Thoracic aorta (tissue), 2 donors: ENCODE data around the gene TRIM14. TPM values are rescaled to one million over a fixed set of nuclear protein-coding genes. Genes with fewer than 3 reads are reported as not detected.
"Not testable (repeated sequence)": the region's sequence is repeated elsewhere in the genome, so short reads cannot be mapped to it uniquely, and the experiment has no call there.

Source experiments
- ATAC-seq: fragments of 150-250 bp; one replicate; pipeline ENCODE4 v1.8.0; 2017; ENCODE audit warnings: low read depth; ENCODE audit not compliant: insufficient number of reproducible peaks, low FRiP score
- DNase-seq: peaks from one replicate; pipeline ENCODE4 v3.0.0-alpha.2; 2020; ENCODE audit warnings: low spot score
- H3K27ac ChIP-seq, 2 donors: fragments of 200-600 bp; sonication (generic); 1 replicate in 1 of 2; 2 replicates in 1 of 2; pipeline ENCODE4 v1.5.1; 2016; ENCODE audit warnings: mild to moderate bottlenecking in 2 of 2, moderate library complexity in 2 of 2
- H3K27me3 ChIP-seq: fragments of 200-600 bp; sonication (generic); replicated peaks from 2 replicates; pipeline ENCODE4 v1.6.0; 2016; ENCODE audit warnings: mild to moderate bottlenecking; ENCODE audit not compliant: insufficient read depth
- H3K36me3 ChIP-seq: fragments of 200-600 bp; sonication (generic); one replicate; pipeline ENCODE4 v1.5.1; 2016
- H3K4me1 ChIP-seq, 2 donors: fragments of 200-600 bp; sonication (generic); 1 replicate in 1 of 2; 2 replicates in 1 of 2; pipeline versions ENCODE4 v1.5.1 to v1.6.0; 2016; ENCODE audit warnings: low read depth in 2 of 2, mild to moderate bottlenecking in 1 of 2; ENCODE audit not compliant: control insufficient read depth in 1 of 2
- H3K4me3 ChIP-seq: fragments of 200-600 bp; sonication (generic); 2 replicates; pipeline ENCODE4 v1.5.1; 2016; ENCODE audit warnings: mild to moderate bottlenecking
- H3K9me3 ChIP-seq: fragments of 200-600 bp; sonication (generic); 2 replicates; pipeline ENCODE4 v1.5.1; 2016
- CTCF ChIP-seq: fragments of 200-600 bp; sonication (generic); IDR thresholded peaks from one replicate; pipeline ENCODE4 v1.5.1; 2019; ENCODE audit warnings: antibody characterized with exemption
- total RNA-seq, 2 donors: library from RNA; depleted of rRNA; stranded (reverse); fragments of >200 nt; gene quantifications; one replicate each; pipeline versions ENCODE4 v1.1.0 to v1.2.3, GENCODE V29; 2016

Gene TRIM14
- total RNA-seq, 2 donors from 2014 or later: 5.9 to 22.5 TPM

- no peaks in the 10 kb centered on the region for H3K9me3 ChIP-seq
- no peaks in the 10 kb centered on the region for H3K27me3 ChIP-seq
- TF ChIP-seq CTCF: no peak
- H3K36me3 ChIP-seq: peaks cover 22% of the 10 kb centered on the region
- peaks cover 2 to 6% of the 10 kb centered on the region in 2 donors for H3K4me1 ChIP-seq
- no peak overlapping the region for H3K4me3 ChIP-seq
- no peak for DNase-seq
- ATAC-seq: no peak
- no peak overlapping the region for H3K27ac ChIP-seq
Measured at GRCh38 chr9:98078895-98079294, 40.1 kb downstream of the TRIM14 start.

- H3K4me3 ChIP-seq, H3K27me3 ChIP-seq, DNase-seq, H3K9me3 ChIP-seq, ATAC-seq, H3K4me1 ChIP-seq, H3K27ac ChIP-seq: not testable (repeated sequence)
- peaks cover 12% of the 10 kb centered on the region for H3K36me3 ChIP-seq
Measured at GRCh38 chr9:98076514-98076890, 42.5 kb downstream of the TRIM14 start.

GRCh38 chr9:98075332-98075805 lies 43.7 kb downstream of the TRIM14 start:
- ATAC-seq (no peak), DNase-seq (no peak)
- Histone ChIP-seq H3K27me3 (no peaks in the 10 kb centered on the region), H3K27ac (no peak overlapping the region), H3K36me3 (peaks cover 6% of the 10 kb centered on the region), H3K4me1 (peaks cover 2 to 6% of the 10 kb centered on the region in 2 donors), H3K9me3 (no peaks in the 10 kb centered on the region), H3K4me3 (no peak overlapping the region)
- TF ChIP-seq CTCF: no peak

- Histone ChIP-seq H3K4me1 (peaks cover 2 to 6% of the 10 kb centered on the region in 2 donors), H3K27ac (no peak overlapping the region), H3K9me3 (no peaks in the 10 kb centered on the region), H3K4me3 (no peak overlapping the region), H3K27me3 (no peaks in the 10 kb centered on the region), H3K36me3 (peaks cover under 1% of the 10 kb centered on the region)
- no peak for DNase-seq
- peak; percentile 81 for TF ChIP-seq CTCF
- no peak for ATAC-seq
Measured at GRCh38 chr9:98074115-98074990, 44.7 kb downstream of the TRIM14 start.

GRCh38 chr9:98071737-98072136 lies 47.3 kb downstream of the TRIM14 start:
- Histone ChIP-seq H3K36me3 (peaks cover 2% of the 10 kb centered on the region), H3K4me1 (peaks cover 2 to 6% of the 10 kb centered on the region in 2 donors), H3K27me3 (no peaks in the 10 kb centered on the region), H3K9me3 (no peaks in the 10 kb centered on the region), H3K4me3 (no peak overlapping the region), H3K27ac (no peak overlapping the region)
- TF ChIP-seq CTCF: no peak
- ATAC-seq (no peak), DNase-seq (no peak)
